Choroid plexus epithelial cell (primary cell): ENCODE measurements around the gene TSLP.
A peak's percentile ranks its signal among the peaks of the same experiment; 100 is the strongest.

Experiments
- DNase-seq: peaks from one replicate; pipeline ENCODE4 v3.0.0-alpha.2; 2010; ENCODE audit warnings: low read depth
- H3K4me3 ChIP-seq: 2 replicates; pipeline ENCODE4 v1.5.1; 2011; ENCODE audit warnings: low read depth, mild to moderate bottlenecking, control low read depth, low read length, moderate library complexity
- CTCF ChIP-seq: conservative IDR thresholded peaks from 2 replicates; pipeline ENCODE4 v1.5.1; 2011; ENCODE audit warnings: low read depth, mild to moderate bottlenecking, control low read depth, inconsistent platforms, low read length, moderate library complexity

Gene TSLP

GRCh38 chr5:111074244-111074643, 2.7 kb downstream of the TSLP start:
- no peak for DNase-seq

GRCh38 chr5:111075520-111075919, 4.0 kb downstream of the TSLP start:
- no peak for TF ChIP-seq CTCF
- peak; percentile 93 for DNase-seq
- H3K4me3 ChIP-seq: no peak overlapping the region

More at GRCh38 chr5:111074244-111074643, 2.7 kb downstream of the TSLP start:
- TF ChIP-seq CTCF: no peak
- peak overlapping the region; percentile 67 for H3K4me3 ChIP-seq

- no peak for TF ChIP-seq CTCF
- H3K4me3 ChIP-seq: no peak overlapping the region
- no peak for DNase-seq
Observed at GRCh38 chr5:111076091-111076490, 4.6 kb downstream of the TSLP start.

DNA sequence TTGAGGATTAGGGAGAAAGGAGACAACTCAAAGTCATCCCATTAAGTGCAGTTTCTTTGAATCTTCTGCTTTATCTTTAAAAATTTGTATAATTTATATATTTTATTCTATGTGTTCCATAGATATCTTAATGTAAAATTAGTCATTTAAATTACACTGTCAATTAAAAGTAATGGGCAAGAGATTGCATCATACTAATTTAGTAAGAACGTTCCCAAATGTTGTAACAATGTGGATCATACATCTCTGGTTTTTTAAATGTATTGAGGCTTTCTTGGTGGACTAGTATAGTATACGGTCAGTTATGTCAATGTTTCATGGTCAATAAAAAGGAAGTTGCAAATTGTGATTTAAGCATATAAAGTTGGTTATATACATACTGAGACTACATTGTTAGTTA, 6.2 kb downstream of the TSLP start:
- no peak overlapping the region for H3K4me3 ChIP-seq
- TF ChIP-seq CTCF: no peak
- no peak for DNase-seq

- no peak overlapping the region for H3K4me3 ChIP-seq
- DNase-seq: peak; percentile 47
- no peak for TF ChIP-seq CTCF
Observed at GRCh38 chr5:111079846-111080245, 8.3 kb downstream of the TSLP start.

- no peak overlapping the region for H3K4me3 ChIP-seq
- no peak for DNase-seq
- TF ChIP-seq CTCF: no peak
Observed at GRCh38 chr5:111083323-111083722, 11.8 kb downstream of the TSLP start.

DNA sequence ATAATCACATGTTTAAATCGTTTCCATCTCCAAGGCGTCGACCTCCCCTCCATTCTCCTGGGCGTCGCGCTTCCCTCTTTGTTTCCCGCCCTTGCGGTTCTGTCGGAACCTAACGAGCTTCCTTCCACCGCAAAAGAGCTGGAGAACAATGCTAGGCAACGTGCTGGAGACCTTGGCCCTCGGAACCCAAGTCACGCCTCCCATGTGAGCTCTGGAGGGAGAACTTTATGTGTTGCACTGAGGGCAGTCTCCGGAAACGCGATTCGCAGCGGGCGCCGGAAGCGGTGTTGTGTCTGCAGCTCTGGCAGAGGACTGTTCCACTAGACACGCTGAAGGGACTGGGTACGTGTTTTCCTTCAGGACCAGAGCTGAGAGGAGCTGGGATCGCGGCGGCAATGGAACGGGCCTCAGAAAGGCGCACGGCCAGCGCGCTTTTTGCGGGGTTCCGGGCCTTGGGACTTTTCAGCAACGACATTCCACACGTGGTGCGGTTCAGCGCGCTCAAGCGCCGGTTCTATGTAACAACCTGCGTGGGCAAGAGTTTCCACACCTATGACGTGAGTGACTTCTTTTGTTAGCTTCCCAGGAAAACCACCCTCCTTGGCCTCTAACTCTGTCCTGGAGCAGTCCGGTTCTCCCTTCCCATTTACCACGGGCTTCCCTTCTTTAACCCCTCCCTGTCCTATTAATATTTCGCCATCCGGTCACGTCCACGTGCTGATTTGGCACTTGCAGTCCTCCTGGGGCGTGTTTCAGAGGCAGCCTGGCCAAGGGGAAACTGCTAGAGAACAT, 20.7 kb downstream of the TSLP start, which contains the start of gene WDR36:
Gene WDR36, plus strand, starts transcription at position 287 of the 792 bp plus-strand sequence. Its CDS starts 109 bp downstream, at position 396.
- peak; percentile 96 for DNase-seq
- no peak for TF ChIP-seq CTCF
- H3K4me3 ChIP-seq: peak within 1 kb of the TSS; percentile 88
